Measurements from ENCODE around the gene APBB3. TPM values are rescaled to one million over a fixed set of nuclear protein-coding genes. Genes with fewer than 3 reads are reported as not detected.

Gene APBB3, protein sequence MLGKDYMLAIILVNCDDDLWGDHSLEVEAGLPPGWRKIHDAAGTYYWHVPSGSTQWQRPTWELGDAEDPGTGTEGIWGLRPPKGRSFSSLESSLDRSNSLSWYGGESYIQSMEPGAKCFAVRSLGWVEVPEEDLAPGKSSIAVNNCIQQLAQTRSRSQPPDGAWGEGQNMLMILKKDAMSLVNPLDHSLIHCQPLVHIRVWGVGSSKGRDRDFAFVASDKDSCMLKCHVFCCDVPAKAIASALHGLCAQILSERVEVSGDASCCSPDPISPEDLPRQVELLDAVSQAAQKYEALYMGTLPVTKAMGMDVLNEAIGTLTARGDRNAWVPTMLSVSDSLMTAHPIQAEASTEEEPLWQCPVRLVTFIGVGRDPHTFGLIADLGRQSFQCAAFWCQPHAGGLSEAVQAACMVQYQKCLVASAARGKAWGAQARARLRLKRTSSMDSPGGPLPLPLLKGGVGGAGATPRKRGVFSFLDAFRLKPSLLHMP
- 131 and 149 TPM in 2 replicates for polyA plus RNA-seq
- 77.4 and 81.7 TPM in 2 replicates for polyA minus RNA-seq

GRCh38 chr5:140564196-140565023, at the start of gene APBB3, which contains the start of gene SLC35A4:
Gene APBB3, minus strand, starts transcription at chr5:140564598. Its CDS starts 353 bp downstream, at chr5:140564245.
Gene SLC35A4, plus strand, starts transcription at chr5:140564828. Its CDS starts 2,342 bp downstream, at chr5:140567170.
- no peaks in the 10 kb centered on the region for H3F3A ChIP-seq (ENCODE audit: insufficient read depth, low read length, poor library complexity, severe bottlenecking)
- H3K9ac ChIP-seq (ENCODE audit: low read length) = peak within 1 kb of the TSS; percentile 98
- no peaks in the 10 kb centered on the region for H4K20me1 ChIP-seq (ENCODE audit: insufficient read depth)
- H3K4me2 ChIP-seq (ENCODE audit: low read length) = peak within 1 kb of the TSS; percentile 99
- peak within 1 kb of the TSS; percentile 99 for H3K4me3 ChIP-seq (ENCODE audit: low read length)
- no peaks in the 10 kb centered on the region for H3K27me3 ChIP-seq (ENCODE audit: insufficient read depth, low read depth, low read length)
- no peaks in the 10 kb centered on the region for H3K9me2 ChIP-seq (ENCODE audit: insufficient read depth, low read length)
- H3K36me3 ChIP-seq (ENCODE audit: insufficient read depth, low read length) = no peaks in the 10 kb centered on the region
- H3K9me3 ChIP-seq (ENCODE audit: low read length) = no peaks in the 10 kb centered on the region
- peak; percentile 38 for TF ChIP-seq SMC3 (conservative IDR thresholded peaks at IDR 0.05; ENCODE audit: poor library complexity)
- TF ChIP-seq MXI1 (conservative IDR thresholded peaks at IDR 0.05; ENCODE audit: poor library complexity, severe bottlenecking) = peak; percentile 94
- TF ChIP-seq EP300 (conservative IDR thresholded peaks at IDR 0.05; ENCODE audit: poor library complexity, severe bottlenecking) = peak; percentile 86
- TF ChIP-seq, protein P1, sequence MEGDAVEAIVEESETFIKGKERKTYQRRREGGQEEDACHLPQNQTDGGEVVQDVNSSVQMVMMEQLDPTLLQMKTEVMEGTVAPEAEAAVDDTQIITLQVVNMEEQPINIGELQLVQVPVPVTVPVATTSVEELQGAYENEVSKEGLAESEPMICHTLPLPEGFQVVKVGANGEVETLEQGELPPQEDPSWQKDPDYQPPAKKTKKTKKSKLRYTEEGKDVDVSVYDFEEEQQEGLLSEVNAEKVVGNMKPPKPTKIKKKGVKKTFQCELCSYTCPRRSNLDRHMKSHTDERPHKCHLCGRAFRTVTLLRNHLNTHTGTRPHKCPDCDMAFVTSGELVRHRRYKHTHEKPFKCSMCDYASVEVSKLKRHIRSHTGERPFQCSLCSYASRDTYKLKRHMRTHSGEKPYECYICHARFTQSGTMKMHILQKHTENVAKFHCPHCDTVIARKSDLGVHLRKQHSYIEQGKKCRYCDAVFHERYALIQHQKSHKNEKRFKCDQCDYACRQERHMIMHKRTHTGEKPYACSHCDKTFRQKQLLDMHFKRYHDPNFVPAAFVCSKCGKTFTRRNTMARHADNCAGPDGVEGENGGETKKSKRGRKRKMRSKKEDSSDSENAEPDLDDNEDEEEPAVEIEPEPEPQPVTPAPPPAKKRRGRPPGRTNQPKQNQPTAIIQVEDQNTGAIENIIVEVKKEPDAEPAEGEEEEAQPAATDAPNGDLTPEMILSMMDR (IDR thresholded peaks at IDR 0.05; ENCODE audit: poor library complexity, severe bottlenecking) = peak; percentile 19
- peak; percentile 79 for TF ChIP-seq TAF1 (IDR thresholded peaks at IDR 0.05; ENCODE audit: low read depth)
- no peak for TF ChIP-seq EZH2 (IDR thresholded peaks at IDR 0.05; ENCODE audit: borderline replicate concordance, insufficient read depth, low read length, poor library complexity, severe bottlenecking)
- TF ChIP-seq, protein P2, sequence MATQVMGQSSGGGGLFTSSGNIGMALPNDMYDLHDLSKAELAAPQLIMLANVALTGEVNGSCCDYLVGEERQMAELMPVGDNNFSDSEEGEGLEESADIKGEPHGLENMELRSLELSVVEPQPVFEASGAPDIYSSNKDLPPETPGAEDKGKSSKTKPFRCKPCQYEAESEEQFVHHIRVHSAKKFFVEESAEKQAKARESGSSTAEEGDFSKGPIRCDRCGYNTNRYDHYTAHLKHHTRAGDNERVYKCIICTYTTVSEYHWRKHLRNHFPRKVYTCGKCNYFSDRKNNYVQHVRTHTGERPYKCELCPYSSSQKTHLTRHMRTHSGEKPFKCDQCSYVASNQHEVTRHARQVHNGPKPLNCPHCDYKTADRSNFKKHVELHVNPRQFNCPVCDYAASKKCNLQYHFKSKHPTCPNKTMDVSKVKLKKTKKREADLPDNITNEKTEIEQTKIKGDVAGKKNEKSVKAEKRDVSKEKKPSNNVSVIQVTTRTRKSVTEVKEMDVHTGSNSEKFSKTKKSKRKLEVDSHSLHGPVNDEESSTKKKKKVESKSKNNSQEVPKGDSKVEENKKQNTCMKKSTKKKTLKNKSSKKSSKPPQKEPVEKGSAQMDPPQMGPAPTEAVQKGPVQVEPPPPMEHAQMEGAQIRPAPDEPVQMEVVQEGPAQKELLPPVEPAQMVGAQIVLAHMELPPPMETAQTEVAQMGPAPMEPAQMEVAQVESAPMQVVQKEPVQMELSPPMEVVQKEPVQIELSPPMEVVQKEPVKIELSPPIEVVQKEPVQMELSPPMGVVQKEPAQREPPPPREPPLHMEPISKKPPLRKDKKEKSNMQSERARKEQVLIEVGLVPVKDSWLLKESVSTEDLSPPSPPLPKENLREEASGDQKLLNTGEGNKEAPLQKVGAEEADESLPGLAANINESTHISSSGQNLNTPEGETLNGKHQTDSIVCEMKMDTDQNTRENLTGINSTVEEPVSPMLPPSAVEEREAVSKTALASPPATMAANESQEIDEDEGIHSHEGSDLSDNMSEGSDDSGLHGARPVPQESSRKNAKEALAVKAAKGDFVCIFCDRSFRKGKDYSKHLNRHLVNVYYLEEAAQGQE (IDR thresholded peaks at IDR 0.05; ENCODE audit: borderline replicate concordance) = peak; percentile 52
- TF ChIP-seq RAD21 (conservative IDR thresholded peaks at IDR 0.05) = no peak
- TF ChIP-seq POLR2AphosphoS5 (IDR thresholded peaks at IDR 0.05) = peak; percentile 96
- H3K27ac ChIP-seq (ENCODE audit: low read length) = peak within 1 kb of the TSS; percentile 92
- peaks cover 14% of the 10 kb centered on the region for H3K79me2 ChIP-seq (replicated peaks; ENCODE audit: insufficient read depth, low read length)
- peak within 1 kb of the TSS; percentile 91 for H2AFZ ChIP-seq (ENCODE audit: low read depth, low read length)

GRCh38 chr5:140611020-140611521, 46.7 kb upstream of the APBB3 start:
- H3K9me3 ChIP-seq (ENCODE audit: low read length) = no peaks in the 10 kb centered on the region
- no peaks in the 10 kb centered on the region for H3F3A ChIP-seq (ENCODE audit: insufficient read depth, low read length, poor library complexity, severe bottlenecking)
- no peaks in the 10 kb centered on the region for H3K9me2 ChIP-seq (ENCODE audit: insufficient read depth, low read length)
- no peak overlapping the region for H3K27ac ChIP-seq (ENCODE audit: low read length)
- H3K9ac ChIP-seq (ENCODE audit: low read length) = no peak overlapping the region
- H3K79me2 ChIP-seq (replicated peaks; ENCODE audit: insufficient read depth, low read length) = no peaks in the 10 kb centered on the region
- H3K4me2 ChIP-seq (ENCODE audit: low read length) = no peak overlapping the region
- H3K4me3 ChIP-seq (ENCODE audit: low read length) = no peak overlapping the region
- H2AFZ ChIP-seq (ENCODE audit: low read depth, low read length) = no peak overlapping the region
- H3K36me3 ChIP-seq (ENCODE audit: insufficient read depth, low read length) = no peaks in the 10 kb centered on the region
- no peaks in the 10 kb centered on the region for H3K27me3 ChIP-seq (ENCODE audit: insufficient read depth, low read depth, low read length)
- TF ChIP-seq EP300 (conservative IDR thresholded peaks at IDR 0.05; ENCODE audit: poor library complexity, severe bottlenecking) (no peak), SMC3 (conservative IDR thresholded peaks at IDR 0.05; ENCODE audit: poor library complexity) (no peak), RAD21 (conservative IDR thresholded peaks at IDR 0.05) (no peak), POLR2AphosphoS5 (IDR thresholded peaks at IDR 0.05) (no peak), TAF1 (IDR thresholded peaks at IDR 0.05; ENCODE audit: low read depth) (no peak), EZH2 (IDR thresholded peaks at IDR 0.05; ENCODE audit: borderline replicate concordance, insufficient read depth, low read length, poor library complexity, severe bottlenecking) (no peak), MXI1 (conservative IDR thresholded peaks at IDR 0.05; ENCODE audit: poor library complexity, severe bottlenecking) (no peak)
- TF ChIP-seq, protein P2 (IDR thresholded peaks at IDR 0.05; ENCODE audit: borderline replicate concordance) = no peak
- TF ChIP-seq, protein P1 (IDR thresholded peaks at IDR 0.05; ENCODE audit: poor library complexity, severe bottlenecking) = no peak
- no peaks in the 10 kb centered on the region for H4K20me1 ChIP-seq (ENCODE audit: insufficient read depth)

Measured in neural cell (in vitro differentiated cells).